Adrenal gland (tissue), 5 donors: ENCODE measurements around the gene SPATA31D3.

Experiments used
- CTCF ChIP-seq, 6 experiments: fragments of 450-650 bp in 4 of 6; fragments of 200-600 bp in 2 of 6; sonication (generic) in 1 of 6; IDR thresholded peaks; 1 replicate in 5 of 6; 2 replicates in 1 of 6; pipeline versions ENCODE4 v1.5.1 to v1.8.0; 2016 to 2021; ENCODE audit warnings: antibody characterized with exemption in 6 of 6, mild to moderate bottlenecking in 2 of 6, moderate library complexity in 1 of 6
- POLR2A ChIP-seq, 2 donors: fragments of 450-650 bp; IDR thresholded peaks; one replicate each; pipeline ENCODE4 v1.6.1; 2017; ENCODE audit warnings: antibody characterized with exemption in 2 of 2, mild to moderate bottlenecking in 2 of 2, moderate library complexity in 1 of 2
- donor health status: DM: no; HTN: no; CAD: no.

- TF ChIP-seq POLR2A (IDR thresholded peaks at IDR 0.05) (no peak), CTCF (IDR thresholded peaks at IDR 0.05) (no peak)
Measured at GRCh38 chr9:81971727-81972126, 28.4 kb downstream of the SPATA31D3 start.
